Measurements from ENCODE around the gene SF3B4.

- TF ChIP-seq FOXK2 (IDR thresholded peaks at IDR 0.05), result no peak
- no peak for TF ChIP-seq NFRKB (IDR thresholded peaks at IDR 0.05)
- no peak for TF ChIP-seq FOXM1 (IDR thresholded peaks at IDR 0.05; ENCODE audit: borderline replicate concordance)
- TF ChIP-seq SUZ12 (IDR thresholded peaks at IDR 0.05), result no peak
- no peak for TF ChIP-seq ELF4 (IDR thresholded peaks at IDR 0.05)
- TF ChIP-seq ZNF384 (IDR thresholded peaks at IDR 0.05), result no peak
These were observed 35.1 kb upstream of the SF3B4 start for GRCh38 chr1:149962736-149963135.

All from HEK293T (cell line).